ENCODE results near the gene ZNF425.
"Not testable (repeated sequence)": the region's sequence is repeated elsewhere in the genome, so short reads cannot be mapped to it uniquely, and the experiment has no call there.

The ZNF425 gene

DNA sequence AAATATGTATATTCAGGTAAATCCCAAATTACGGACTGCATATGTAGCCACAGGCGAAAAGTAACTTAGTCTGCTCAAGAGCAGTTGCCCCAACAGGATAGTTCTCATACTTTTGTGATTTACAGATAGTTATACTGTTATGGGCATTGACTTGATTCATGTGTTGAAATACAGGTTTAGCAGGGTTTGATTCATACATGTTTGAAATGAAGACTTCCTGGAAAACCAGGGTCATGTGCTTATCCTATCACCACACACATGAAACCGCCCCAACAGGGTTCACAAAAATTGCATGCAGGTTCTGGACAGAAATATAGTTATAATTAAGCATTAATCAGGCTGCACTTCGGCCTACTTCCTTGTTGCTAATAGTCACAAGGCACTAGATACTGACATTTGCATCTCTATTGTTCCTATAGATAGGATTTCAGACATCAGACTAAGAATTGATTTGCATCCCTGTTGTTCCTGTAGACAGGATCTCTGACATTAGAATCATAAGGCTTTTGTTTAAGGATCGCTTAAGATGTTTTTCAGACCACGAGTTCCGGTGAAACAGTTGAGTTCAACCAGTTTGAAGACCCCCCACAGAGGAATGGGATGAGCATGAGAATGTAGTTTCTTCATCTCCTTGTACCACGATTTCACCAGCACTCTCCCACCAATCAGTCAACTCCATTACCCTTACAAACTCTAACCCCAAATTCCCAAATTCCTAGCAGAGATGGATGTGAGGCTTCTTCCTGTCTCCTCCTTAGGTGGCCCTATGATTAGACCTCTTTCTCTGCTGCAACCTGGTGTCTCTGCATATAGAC lies 19.1 kb upstream of the ZNF425 start:
- Mint-ChIP-seq H3K4me1 (ENCODE audit: low read depth) (peaks cover 28% of the 10 kb centered on the region), H3K9me3 (ENCODE audit: low read depth) (no peaks in the 10 kb centered on the region), H3K36me3 (no peaks in the 10 kb centered on the region), H3K4me3 (peak overlapping the region; percentile 78), H3K27me3 (no peaks in the 10 kb centered on the region), H3K27ac (peak overlapping the region; percentile 72)

DNA sequence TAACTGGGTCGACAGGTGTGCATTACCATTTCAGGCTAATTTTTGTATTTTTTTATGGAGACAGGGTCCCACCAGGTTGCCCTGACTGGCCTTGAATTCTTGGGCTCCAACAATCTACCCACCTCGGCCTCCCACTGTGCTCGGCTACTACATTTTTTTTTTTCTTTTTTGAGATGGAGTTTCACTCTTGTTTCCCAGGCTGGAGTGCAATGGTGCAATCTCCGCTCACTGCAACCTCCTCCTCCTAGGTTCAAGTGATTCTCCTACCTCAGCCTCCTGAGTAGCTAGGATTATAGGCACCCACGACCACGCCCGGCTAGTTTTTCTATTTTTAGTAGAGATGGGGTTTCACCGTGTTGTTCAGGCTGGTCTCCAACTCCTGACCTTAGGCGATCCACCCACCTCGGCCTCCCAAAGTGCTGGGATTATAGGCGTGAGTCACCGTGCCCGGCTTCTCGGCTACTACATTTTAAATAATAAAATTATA lies 18.4 kb upstream of the ZNF425 start:
- not testable (repeated sequence) for H3K27ac Mint-ChIP-seq; H3K9me3 Mint-ChIP-seq (ENCODE audit: low read depth); H3K36me3 Mint-ChIP-seq; H3K4me3 Mint-ChIP-seq; H3K27me3 Mint-ChIP-seq
- peaks cover 23% of the 10 kb centered on the region for H3K4me1 Mint-ChIP-seq (ENCODE audit: low read depth)

DNA sequence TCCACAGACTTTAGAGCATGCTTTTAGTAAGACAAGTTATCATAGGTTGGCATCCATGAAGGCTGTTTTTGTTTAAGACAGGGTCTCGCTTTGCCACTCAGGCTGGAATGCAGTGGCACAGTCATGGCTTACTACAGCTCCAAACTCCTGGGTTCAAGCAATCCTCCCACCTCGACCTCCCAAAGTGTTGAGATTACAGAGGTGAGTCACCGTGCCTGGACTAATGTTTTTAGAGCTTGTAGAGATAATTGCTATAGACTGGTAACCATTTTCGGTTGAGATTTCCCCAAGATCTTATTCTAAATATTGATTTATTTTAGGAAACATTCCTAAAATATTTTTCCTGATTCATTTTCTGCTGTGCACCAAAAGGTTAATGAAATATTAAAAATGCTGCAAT lies 15.8 kb upstream of the ZNF425 start:
- no peaks in the 10 kb centered on the region for H3K27me3 Mint-ChIP-seq
- H3K27ac Mint-ChIP-seq = no peak overlapping the region
- no peak overlapping the region for H3K4me3 Mint-ChIP-seq
- no peaks in the 10 kb centered on the region for H3K36me3 Mint-ChIP-seq
- H3K9me3 Mint-ChIP-seq (ENCODE audit: low read depth) = no peaks in the 10 kb centered on the region
- H3K4me1 Mint-ChIP-seq (ENCODE audit: low read depth) = peaks cover 12% of the 10 kb centered on the region

DNA sequence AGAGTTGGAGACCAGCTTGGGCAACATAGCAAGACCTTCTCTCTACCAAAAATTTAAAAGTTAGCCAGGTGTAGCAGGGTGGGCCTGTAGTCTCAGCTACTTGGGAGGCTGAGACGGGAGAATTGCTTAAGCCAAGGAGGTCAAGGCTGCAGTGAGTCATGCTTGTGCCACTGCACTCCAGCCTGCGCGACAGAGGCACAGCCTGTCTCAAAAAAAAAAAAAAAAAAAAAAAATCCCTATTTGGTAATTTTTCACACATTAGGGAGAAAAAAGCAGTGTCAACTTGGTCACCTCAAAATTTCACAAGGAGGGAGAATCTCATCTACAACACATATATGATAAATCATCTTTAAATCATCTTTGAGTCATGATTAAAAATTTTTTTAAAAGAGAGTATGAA lies 14.7 kb upstream of the ZNF425 start:
- Mint-ChIP-seq H3K9me3 (ENCODE audit: low read depth) (no peaks in the 10 kb centered on the region), H3K27me3 (no peaks in the 10 kb centered on the region), H3K36me3 (no peaks in the 10 kb centered on the region), H3K4me3 (no peak overlapping the region), H3K4me1 (ENCODE audit: low read depth) (peaks cover 9% of the 10 kb centered on the region), H3K27ac (no peak overlapping the region)

DNA sequence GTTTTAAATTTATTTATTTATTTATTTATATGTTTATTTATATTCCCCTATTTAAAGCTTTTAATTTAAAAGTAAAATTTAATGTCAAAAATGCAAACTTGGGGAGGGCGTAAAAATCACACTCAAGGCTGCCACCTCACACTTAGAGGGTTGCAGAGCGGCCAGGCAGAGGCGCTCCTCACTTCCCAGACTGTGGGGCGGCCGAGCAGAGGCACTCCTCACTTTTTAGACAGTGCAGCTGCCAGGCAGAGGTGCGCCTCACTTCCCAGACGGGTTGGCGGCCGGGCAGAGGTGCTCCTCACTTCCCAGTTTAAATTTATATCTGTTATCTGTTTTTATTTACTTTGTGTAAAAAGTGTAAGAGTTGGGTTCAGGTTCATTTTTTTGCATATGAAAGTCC lies 10.0 kb upstream of the ZNF425 start:
- H3K27ac Mint-ChIP-seq = no peak overlapping the region
- no peaks in the 10 kb centered on the region for H3K4me1 Mint-ChIP-seq (ENCODE audit: low read depth)
- H3K36me3 Mint-ChIP-seq = peaks cover 1% of the 10 kb centered on the region
- H3K4me3 Mint-ChIP-seq = no peak overlapping the region
- no peaks in the 10 kb centered on the region for H3K27me3 Mint-ChIP-seq
- H3K9me3 Mint-ChIP-seq (ENCODE audit: low read depth) = no peaks in the 10 kb centered on the region

DNA sequence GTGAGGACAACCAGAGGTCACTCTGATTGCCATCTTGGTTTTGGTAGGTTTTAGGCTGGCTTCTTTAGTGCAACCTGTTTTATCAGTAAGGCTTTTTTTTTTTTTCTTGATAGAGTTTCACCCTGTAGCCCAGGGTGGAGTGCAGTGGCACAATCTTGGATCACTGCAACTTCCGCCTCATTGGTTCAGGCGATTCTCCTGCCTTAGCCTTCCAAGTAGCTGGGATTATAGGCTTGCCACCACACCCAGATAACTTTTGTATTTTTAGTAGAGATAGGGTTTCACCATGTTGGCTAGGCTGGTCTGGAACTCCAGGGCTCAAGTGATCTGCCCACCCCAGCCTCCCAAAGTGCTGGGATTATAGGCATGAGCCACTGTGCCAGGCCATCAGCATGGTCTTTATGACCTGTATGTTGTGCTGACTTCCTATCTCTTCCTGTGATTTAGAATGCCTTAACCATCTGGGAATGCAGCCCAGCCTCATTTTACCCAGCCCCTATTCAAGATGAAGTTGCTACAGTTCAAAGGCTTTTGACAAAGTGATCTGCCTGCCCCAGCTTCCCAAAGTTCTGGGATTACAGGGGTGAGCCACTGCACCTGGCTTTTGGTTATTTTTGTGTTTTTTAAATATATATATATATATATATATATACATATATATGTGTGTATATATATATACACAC lies 7.0 kb upstream of the ZNF425 start:
- Mint-ChIP-seq H3K27ac (no peak overlapping the region), H3K4me3 (no peak overlapping the region), H3K36me3 (peaks cover 10% of the 10 kb centered on the region), H3K9me3 (ENCODE audit: low read depth) (no peaks in the 10 kb centered on the region), H3K27me3 (no peaks in the 10 kb centered on the region), H3K4me1 (ENCODE audit: low read depth) (peaks cover under 1% of the 10 kb centered on the region)

DNA sequence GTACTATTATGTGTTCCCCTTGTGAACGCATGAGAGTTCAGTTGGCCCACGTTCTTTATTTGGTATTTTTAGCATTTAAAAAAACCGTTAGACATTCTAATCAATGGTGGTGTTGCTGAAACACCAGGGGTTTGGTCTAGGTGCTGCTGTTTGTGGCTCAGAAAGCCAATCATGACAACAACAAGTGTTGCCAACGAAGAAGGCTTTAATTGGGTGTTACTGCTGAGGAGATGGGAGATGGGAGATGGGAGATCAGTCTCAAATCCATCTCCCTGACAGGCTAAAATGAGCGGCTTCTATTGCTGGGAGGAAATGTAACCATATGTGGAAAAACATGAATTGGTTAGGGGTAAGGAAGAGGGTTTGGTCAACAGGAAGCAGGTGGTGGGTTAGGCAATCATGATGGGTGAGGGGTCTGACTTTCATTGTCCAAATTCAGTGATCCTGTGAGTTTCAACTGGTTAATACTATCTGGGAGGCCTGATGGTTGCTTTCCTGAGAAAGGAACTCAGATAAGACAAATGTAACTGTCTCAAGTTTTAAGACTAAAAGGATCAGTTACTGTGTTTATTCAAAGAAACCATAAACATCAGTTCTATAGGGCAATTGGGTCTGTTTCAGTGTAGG lies 4.6 kb upstream of the ZNF425 start:
- peaks cover 8% of the 10 kb centered on the region for H3K4me1 Mint-ChIP-seq (ENCODE audit: low read depth)
- H3K36me3 Mint-ChIP-seq = peaks cover 10% of the 10 kb centered on the region
- no peak overlapping the region for H3K4me3 Mint-ChIP-seq
- no peak overlapping the region for H3K27ac Mint-ChIP-seq
- H3K9me3 Mint-ChIP-seq (ENCODE audit: low read depth) = no peaks in the 10 kb centered on the region
- no peaks in the 10 kb centered on the region for H3K27me3 Mint-ChIP-seq

DNA sequence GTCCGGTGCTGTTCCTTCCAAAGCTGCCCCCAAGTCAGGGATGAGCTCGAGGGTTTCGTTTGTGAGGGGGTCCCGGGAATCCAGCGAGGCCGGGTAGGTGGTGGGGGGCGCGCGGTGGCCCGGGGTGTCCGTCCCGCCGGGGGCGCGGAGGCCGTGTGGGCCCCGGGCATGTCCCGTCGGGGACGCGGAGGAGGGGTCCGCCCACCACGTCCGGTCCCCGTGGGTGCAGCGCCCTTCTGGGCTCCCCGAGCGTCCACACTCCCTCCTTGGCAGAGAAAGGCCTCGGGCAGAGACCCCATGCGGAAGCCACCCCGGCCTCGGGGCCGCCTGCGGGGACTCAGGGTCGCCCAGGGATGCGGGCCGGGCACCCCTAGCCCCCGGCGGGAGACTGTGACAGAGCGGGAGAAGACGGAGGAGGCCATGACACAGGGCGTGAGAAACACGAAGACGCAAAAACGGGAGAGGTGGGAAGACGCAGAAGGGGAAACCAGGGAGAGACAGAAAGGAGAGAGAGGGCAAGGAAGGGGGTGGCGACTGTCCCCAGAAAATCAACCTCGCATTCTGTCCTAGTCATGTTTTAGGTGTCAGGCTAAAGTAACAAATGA lies 640 bp upstream of the ZNF425 start:
- Mint-ChIP-seq H3K9me3 (ENCODE audit: low read depth) (no peaks in the 10 kb centered on the region), H3K4me1 (ENCODE audit: low read depth) (peaks cover 20% of the 10 kb centered on the region), H3K27ac (peak overlapping the region; percentile 99), H3K4me3 (peak overlapping the region; percentile 98), H3K27me3 (no peaks in the 10 kb centered on the region), H3K36me3 (peaks cover 10% of the 10 kb centered on the region)

DNA sequence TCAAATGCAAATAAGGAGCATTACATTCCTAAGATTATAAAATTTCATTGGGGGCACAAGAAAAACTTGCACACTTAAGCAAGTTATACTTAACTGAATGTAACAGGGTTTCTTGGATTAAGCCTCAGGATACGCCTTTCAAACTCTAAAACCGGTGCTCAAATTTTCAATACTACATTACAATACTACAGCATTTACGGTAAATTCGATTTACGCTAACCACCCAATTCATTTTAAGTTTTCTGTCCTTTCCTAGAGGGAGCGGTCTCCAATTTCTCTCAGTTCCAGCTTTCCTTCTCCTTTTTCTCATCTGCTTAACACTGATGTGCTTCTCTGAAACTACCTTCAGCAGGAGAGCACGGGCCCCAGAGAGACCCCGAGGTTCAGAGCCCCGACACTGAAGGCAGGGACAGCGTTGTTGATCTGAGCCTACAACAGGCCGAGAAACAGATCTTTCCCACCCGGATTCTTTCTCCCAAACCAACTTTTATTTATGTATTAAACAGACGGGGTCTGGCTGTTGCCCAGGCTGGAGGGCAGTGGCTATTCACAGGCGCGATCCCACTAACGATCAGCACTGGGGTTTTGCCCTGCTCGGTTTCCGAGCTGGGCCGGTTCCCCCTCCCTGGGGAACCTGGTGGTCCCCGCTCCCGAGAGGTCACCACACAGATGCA lies 798 bp downstream of the ZNF425 start:
- Mint-ChIP-seq H3K36me3 (peaks cover 2% of the 10 kb centered on the region), H3K27me3 (no peaks in the 10 kb centered on the region), H3K4me1 (ENCODE audit: low read depth) (peaks cover 20% of the 10 kb centered on the region), H3K9me3 (ENCODE audit: low read depth) (no peaks in the 10 kb centered on the region), H3K4me3 (peak overlapping the region; percentile 98), H3K27ac (peak overlapping the region; percentile 99)

DNA sequence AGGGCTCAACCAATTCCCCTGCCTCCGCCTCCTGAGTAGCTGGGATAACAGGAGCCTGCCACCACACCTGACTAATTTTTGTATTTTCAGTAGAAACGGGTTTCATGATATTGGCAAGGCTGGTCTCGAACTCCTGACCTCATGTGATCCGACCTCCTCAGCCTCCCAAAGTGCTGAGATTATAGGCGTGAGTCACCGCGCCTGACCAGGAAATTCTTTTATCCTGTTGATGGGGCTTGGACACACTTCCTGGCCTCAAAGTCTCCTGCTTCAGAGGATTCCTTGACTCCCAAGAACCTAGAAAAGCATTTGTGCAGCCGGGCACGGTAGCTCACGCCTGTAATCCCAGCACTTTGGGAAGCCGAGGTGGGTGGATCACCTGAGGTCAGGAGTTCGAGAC lies 16.2 kb downstream of the ZNF425 start:
- Mint-ChIP-seq H3K9me3 (ENCODE audit: low read depth) (no peaks in the 10 kb centered on the region), H3K4me3 (no peak overlapping the region), H3K27ac (no peak overlapping the region), H3K4me1 (ENCODE audit: low read depth) (no peaks in the 10 kb centered on the region), H3K36me3 (no peaks in the 10 kb centered on the region), H3K27me3 (no peaks in the 10 kb centered on the region)

DNA sequence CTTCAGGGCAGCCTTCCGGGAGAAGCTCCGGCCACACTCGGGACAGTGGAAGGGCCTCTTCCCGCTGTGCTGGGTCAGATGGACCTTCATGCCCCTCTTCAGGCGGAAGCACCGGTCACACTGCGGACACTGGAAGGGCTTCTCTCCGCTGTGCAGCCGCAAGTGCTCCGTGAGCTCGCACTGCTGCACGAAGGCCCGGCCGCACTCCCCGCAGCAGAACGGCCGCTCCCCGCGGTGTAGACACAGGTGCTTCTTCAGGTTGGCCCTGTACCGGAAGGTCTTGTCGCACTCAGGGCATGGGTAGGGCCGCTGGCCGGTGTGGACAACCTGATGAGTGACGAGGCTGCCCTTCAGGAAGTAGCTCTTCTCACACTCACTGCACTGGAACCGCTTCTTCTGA lies 21.4 kb downstream of the ZNF425 start:
- Mint-ChIP-seq H3K4me3 (no peak overlapping the region), H3K4me1 (ENCODE audit: low read depth) (no peaks in the 10 kb centered on the region), H3K9me3 (ENCODE audit: low read depth) (no peaks in the 10 kb centered on the region), H3K27ac (no peak overlapping the region), H3K36me3 (peaks cover 3% of the 10 kb centered on the region), H3K27me3 (no peaks in the 10 kb centered on the region)

DNA sequence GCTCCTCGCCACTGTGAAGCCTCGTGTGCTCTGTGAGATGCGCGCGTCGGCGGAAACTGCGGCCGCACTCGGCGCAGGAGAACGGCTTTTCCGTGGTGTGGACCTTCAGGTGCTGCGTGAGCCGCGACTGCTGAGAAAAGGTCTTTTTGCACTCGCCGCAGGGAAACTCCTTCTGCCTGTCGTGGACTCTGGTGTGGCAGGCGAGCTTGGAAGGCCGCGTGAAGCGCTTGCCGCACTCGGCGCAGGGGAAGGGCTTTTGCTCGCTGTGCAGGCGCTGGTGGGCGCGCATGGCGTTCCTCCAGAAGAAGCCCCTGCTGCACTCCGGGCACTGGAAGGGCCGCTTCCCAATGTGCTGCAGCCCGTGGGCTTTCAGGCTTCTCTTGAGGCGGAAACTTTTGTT lies 21.9 kb downstream of the ZNF425 start:
- Mint-ChIP-seq H3K4me3 (no peak overlapping the region), H3K4me1 (ENCODE audit: low read depth) (no peaks in the 10 kb centered on the region), H3K27me3 (no peaks in the 10 kb centered on the region), H3K27ac (no peak overlapping the region), H3K36me3 (peaks cover 3% of the 10 kb centered on the region), H3K9me3 (ENCODE audit: low read depth) (no peaks in the 10 kb centered on the region)

DNA sequence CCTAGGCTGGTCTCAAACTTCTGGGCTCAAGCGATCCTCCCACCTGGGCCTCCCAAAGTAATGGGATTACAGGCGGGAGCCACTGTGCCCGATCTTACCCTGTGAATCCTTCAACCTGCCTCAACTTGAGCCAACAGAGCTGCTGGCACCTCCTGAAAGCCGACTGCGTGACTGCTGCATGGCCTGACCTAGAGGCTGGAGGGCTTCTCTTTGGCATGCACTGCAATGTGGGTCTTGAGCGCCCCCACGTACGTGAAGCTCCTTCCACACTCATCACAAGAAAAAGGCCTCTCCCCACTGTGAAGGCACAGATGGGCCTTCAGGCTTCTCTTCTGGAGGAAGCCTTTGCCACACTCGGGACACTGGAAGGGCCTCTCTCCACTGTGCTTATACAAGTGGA lies 22.7 kb downstream of the ZNF425 start:
- Mint-ChIP-seq H3K4me1 (ENCODE audit: low read depth) (no peaks in the 10 kb centered on the region), H3K4me3 (no peak overlapping the region), H3K9me3 (ENCODE audit: low read depth) (no peaks in the 10 kb centered on the region), H3K27me3 (no peaks in the 10 kb centered on the region), H3K36me3 (peaks cover 3% of the 10 kb centered on the region), H3K27ac (no peak overlapping the region)

DNA sequence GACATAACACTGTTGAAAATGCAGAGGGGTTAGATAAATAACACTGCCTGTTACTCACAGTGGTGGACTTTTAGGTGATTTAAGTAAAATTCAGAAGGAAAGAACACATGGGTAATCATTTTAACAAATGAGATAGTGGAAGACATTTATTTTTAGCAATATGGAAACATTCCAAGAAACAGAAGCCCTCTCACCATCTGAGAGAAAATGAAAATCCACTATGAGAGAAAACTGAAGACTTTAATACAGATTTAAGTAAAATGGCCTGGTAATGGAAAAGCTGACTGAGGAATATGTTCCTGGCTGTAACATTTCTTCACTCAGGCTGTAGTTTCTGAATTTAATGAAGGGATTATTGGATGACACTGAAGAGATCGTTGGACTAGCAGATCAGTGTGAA lies 23.5 kb downstream of the ZNF425 start:
- Mint-ChIP-seq H3K27ac (no peak overlapping the region), H3K4me3 (no peak overlapping the region), H3K9me3 (ENCODE audit: low read depth) (no peaks in the 10 kb centered on the region), H3K36me3 (peaks cover 3% of the 10 kb centered on the region), H3K27me3 (no peaks in the 10 kb centered on the region), H3K4me1 (ENCODE audit: low read depth) (no peaks in the 10 kb centered on the region)
